Transverse colon (tissue), 4 donors: Measurements from ENCODE around the gene RPS15. TPM values are rescaled to one million over a fixed set of nuclear protein-coding genes. Genes with fewer than 3 reads are reported as not detected.
"Not testable (repeated sequence)": the region's sequence is repeated elsewhere in the genome, so short reads cannot be mapped to it uniquely, and the experiment has no call there.

Experiments used
- DNase-seq: peaks from one replicate; pipeline ENCODE4 v3.0.0-alpha.2; 2019
- H3K27ac ChIP-seq, 4 donors: fragments of 200-600 bp; sonication (generic); 2 replicates each; pipeline ENCODE4 v1.5.1; 2016 to 2018; ENCODE audit warnings: inconsistent platforms in 4 of 4
- H3K27me3 ChIP-seq: fragments of 200-600 bp; sonication (generic); 2 replicates; pipeline ENCODE4 v1.5.1; 2017; ENCODE audit warnings: inconsistent platforms
- H3K36me3 ChIP-seq, 4 donors: fragments of 200-600 bp; sonication (generic); 2 replicates each; pipeline ENCODE4 v1.5.1; 2017 to 2019; ENCODE audit warnings: inconsistent platforms in 4 of 4
- H3K4me1 ChIP-seq, 4 donors: fragments of 200-600 bp; sonication (generic); 2 replicates each; pipeline ENCODE4 v1.5.1; 2017 to 2020; ENCODE audit warnings: inconsistent platforms in 4 of 4
- H3K4me3 ChIP-seq, 4 donors: fragments of 200-600 bp; sonication (generic); 1 replicate in 1 of 4; 2 replicates in 3 of 4; pipeline versions ENCODE4 v1.5.1 to v1.6.1; 2017 to 2019; ENCODE audit warnings: inconsistent platforms in 4 of 4
- H3K9me3 ChIP-seq, 2 donors: fragments of 200-600 bp; sonication (generic); 2 replicates each; pipeline ENCODE4 v1.5.1; 2017 to 2019; ENCODE audit warnings: inconsistent platforms in 2 of 2
- EP300 ChIP-seq: sonication (generic); formaldehyde crosslinking; IDR thresholded peaks from one replicate; pipeline ENCODE4 v1.6.1; 2017; ENCODE audit warnings: antibody characterized with exemption, low read depth
- POLR2A ChIP-seq: fragments of 450-650 bp; IDR thresholded peaks from one replicate; pipeline ENCODE4 v1.6.1; 2016; ENCODE audit warnings: antibody characterized with exemption, mild to moderate bottlenecking, moderate library complexity
- POLR2AphosphoS5 ChIP-seq, 3 donors: sonication (generic); formaldehyde crosslinking; IDR thresholded peaks; one replicate each; pipeline ENCODE4 v1.6.1; 2016; ENCODE audit warnings: antibody characterized with exemption in 3 of 3
- WGBS, 2 donors: methylation state at CpG; one replicate each; pipeline ENCODE4 v1.1.5; 2018; ENCODE audit warnings: low coverage in 1 of 2; 5-methylcytosine and 5-hydroxymethylcytosine counted together
- in situ Hi-C, 4 donors: fragments of 200-750 bp; cut with MboI; loops; one replicate each; pipeline versions ENCODE4 v1.15.0 to v1.15.1; 2017; ENCODE audit warnings: low sequenced_read_pairs in 3 of 4, low pct_ligation_motif_present in 1 of 4, low pct_unique_long_range_greater_than_20kb in 1 of 4
- intact Hi-C: fragments of 100-400 bp; cut with DNase I; formaldehyde crosslinking; loops from one replicate; pipeline ENCODE4 v1.15.1; 2023; ENCODE audit warnings: low total_unique reads
- total RNA-seq, 4 donors: library from RNA; depleted of rRNA; stranded (reverse); fragments of >200 nt; gene quantifications; one replicate each; pipeline ENCODE4 v1.1.0, GENCODE V29; 2016
- TF ChIP-seq, protein P1 (sequence below), 5 experiments: fragments of 200-600 bp in 3 of 5; fragments of 450-650 bp in 2 of 5; sonication (generic) in 3 of 5; IDR thresholded peaks; 1 replicate in 2 of 5; 2 replicates in 3 of 5; pipeline ENCODE4 v1.5.1; 2016 to 2017; ENCODE audit warnings: antibody characterized with exemption in 5 of 5, inconsistent platforms in 3 of 5, mild to moderate bottlenecking in 2 of 5, moderate library complexity in 1 of 5

The RPS15 gene
- total RNA-seq, 4 donors from 2014 or later = 1,367 to 2,740 (median 2,511) TPM

DNA sequence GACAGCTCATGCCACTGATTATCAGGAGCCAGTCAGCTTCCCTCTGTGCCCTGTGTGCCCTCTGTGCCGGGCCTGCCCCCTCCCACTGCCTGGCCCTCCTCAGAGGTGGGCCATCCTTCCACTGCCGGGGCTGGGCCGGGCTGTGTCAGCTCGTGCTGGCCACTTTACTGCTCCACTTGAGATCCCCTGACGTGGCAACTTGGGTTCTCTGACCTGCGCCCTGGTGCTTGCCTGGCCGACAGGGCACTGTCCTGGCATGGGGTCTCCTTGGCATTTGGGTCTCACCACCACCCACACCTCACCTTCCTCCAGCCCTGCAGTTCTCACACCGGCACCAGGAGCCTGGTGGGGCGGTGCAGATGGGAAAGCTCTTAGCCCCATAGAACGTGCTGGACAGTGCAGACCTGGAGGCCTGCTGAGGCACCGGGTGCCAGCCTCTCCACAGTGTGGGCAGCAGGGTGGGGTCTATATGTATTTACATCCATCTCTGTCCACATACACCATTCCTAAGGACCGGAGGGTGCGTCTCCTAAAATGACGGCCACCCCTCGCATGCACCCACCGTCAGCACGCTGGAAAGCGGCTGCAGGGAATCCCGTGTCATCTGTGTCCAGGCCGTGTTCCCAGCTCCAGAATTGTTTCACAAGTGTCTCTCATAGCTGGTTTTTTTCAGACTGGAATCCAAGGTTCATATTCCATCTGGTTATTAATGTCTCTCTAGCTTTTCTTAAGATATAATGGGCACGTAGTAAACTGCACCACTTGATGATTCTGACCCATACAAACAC is 19.1 kb upstream of the RPS15 start:
- intact Hi-C loops = no loop called here
- in situ Hi-C loops = no loop called here
- no peak overlapping the region for H3K4me3 ChIP-seq
- no peak for DNase-seq
- TF ChIP-seq EP300 = no peak
- TF ChIP-seq, protein P1, sequence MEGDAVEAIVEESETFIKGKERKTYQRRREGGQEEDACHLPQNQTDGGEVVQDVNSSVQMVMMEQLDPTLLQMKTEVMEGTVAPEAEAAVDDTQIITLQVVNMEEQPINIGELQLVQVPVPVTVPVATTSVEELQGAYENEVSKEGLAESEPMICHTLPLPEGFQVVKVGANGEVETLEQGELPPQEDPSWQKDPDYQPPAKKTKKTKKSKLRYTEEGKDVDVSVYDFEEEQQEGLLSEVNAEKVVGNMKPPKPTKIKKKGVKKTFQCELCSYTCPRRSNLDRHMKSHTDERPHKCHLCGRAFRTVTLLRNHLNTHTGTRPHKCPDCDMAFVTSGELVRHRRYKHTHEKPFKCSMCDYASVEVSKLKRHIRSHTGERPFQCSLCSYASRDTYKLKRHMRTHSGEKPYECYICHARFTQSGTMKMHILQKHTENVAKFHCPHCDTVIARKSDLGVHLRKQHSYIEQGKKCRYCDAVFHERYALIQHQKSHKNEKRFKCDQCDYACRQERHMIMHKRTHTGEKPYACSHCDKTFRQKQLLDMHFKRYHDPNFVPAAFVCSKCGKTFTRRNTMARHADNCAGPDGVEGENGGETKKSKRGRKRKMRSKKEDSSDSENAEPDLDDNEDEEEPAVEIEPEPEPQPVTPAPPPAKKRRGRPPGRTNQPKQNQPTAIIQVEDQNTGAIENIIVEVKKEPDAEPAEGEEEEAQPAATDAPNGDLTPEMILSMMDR (IDR thresholded peaks at IDR 0.05) = no peak
- TF ChIP-seq POLR2AphosphoS5 (IDR thresholded peaks at IDR 0.05) = no peak
- no peak for TF ChIP-seq POLR2A
- peaks cover 23 to 41% (median 33%) of the 10 kb centered on the region in 4 donors for H3K4me1 ChIP-seq
- H3K27me3 ChIP-seq = no peaks in the 10 kb centered on the region
- peaks cover 0 to 33% (median 14%) of the 10 kb centered on the region in 4 donors for H3K36me3 ChIP-seq
- peak overlapping the region in 1 of 4 donors; percentile 28 for H3K27ac ChIP-seq
- WGBS, 2 donors = 87 to 88% methylated on average over 3 to 21 of the region's 21 CpGs
- no peaks in the 10 kb centered on the region for H3K9me3 ChIP-seq

DNA sequence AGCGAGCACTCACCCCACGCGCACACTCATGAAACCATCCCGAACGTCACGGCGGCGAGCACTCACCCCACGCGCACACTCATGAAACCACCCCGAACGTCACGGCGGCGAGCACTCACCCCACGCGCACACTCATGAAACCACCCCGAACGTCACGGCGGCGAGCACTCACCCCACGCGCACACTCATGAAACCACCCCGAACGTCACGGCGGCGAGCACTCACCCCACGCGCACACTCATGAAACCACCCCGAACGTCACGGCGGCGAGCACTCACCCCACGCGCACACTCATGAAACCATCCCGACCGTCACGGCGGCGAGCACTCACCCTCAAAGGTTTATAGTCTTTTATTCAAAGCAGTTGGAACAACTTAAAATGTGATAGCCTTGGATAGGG is 18.1 kb upstream of the RPS15 start:
- DNase-seq, H3K27ac ChIP-seq, H3K4me3 ChIP-seq, H3K27me3 ChIP-seq, H3K9me3 ChIP-seq, intact Hi-C loops, in situ Hi-C loops: not testable (repeated sequence)
- 93% methylated on average over 28 of the region's 43 CpGs; no CpG with 5 or more reads in 1 of the 2 donors for WGBS, 2 donors
- H3K36me3 ChIP-seq = peaks cover 0 to 38% (median 14%) of the 10 kb centered on the region in 4 donors
- H3K4me1 ChIP-seq = peaks cover 18 to 35% (median 27%) of the 10 kb centered on the region in 4 donors

DNA sequence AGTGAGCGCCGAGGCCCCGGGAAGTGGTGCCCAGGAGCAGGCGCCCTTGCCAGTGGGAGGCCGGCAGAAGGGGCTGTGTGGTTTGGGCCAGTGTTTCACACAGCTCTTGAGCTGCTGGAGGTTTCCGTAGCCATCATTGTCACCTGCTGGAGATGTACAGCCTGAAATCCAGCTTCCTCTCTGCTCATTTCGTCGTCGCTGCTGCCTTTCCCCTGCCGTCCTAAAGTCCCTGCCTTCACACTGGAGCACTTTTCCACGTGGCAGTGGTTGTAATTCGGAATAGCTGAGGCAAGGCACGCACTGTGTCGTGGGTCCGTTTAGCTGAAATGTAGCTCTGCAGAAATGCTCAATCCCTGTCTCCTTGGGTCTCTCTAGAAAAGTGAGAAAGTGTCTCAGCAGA is 17.6 kb upstream of the RPS15 start:
- TF ChIP-seq POLR2A (no peak), EP300 (no peak), POLR2AphosphoS5 (IDR thresholded peaks at IDR 0.05) (no peak)
- TF ChIP-seq, protein P1 (IDR thresholded peaks at IDR 0.05) = no peak
- H3K36me3 ChIP-seq = peaks cover 0 to 43% (median 17%) of the 10 kb centered on the region in 4 donors
- intact Hi-C loops (no loop called here), in situ Hi-C loops (no loop called here)
- 93% methylated on average over 15 of the region's 15 CpGs; no CpG with 5 or more reads in 1 of the 2 donors for WGBS, 2 donors
- peaks cover 16 to 30% (median 22%) of the 10 kb centered on the region in 4 donors for H3K4me1 ChIP-seq
- H3K27me3 ChIP-seq = no peaks in the 10 kb centered on the region
- no peak for DNase-seq
- H3K4me3 ChIP-seq = no peak overlapping the region
- H3K9me3 ChIP-seq = no peaks in the 10 kb centered on the region
- H3K27ac ChIP-seq = no peak overlapping the region

DNA sequence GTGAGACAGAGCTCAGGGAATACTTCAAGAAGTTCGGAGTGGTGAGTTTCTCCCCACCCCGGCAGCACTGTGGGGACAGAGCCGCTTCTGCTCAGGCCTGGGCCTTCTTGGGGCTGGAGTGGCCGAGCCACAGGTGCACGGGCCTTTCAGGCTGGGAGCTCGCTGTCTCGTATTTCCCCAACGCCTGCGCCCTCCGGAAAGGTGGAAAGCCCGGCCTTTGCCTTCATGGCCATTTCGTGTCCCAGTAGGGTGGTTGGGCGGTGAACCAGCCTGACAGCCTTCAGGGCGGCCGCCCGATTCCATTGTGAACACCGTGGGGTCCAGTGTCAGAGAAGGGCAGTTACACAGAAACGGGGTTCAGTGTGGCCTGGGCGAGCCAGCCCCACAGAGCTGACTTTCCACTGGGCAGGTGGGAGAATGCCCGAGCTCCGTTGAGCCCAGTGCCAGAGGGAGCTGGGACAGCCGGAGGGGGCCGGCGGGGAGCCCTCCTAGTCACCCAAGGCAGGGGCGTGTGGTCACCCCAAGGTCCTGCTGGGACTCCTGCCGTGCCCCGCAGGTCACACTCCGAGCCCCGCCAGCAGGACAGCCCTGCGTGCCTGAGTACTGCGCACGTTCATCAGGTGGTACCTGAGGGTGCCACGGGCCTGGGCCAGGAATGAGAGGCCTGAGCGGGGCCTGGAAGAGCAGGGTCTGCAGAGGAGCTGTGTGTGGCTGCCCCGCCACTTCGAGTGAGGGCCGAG is 16.8 kb upstream of the RPS15 start:
- no peak for DNase-seq
- peaks cover 8 to 22% (median 14%) of the 10 kb centered on the region in 4 donors for H3K4me1 ChIP-seq
- TF ChIP-seq, protein P1 (IDR thresholded peaks at IDR 0.05) = no peak
- TF ChIP-seq EP300 (no peak), POLR2AphosphoS5 (IDR thresholded peaks at IDR 0.05) (no peak), POLR2A (no peak)
- 94% methylated on average over 24 of the region's 37 CpGs; no CpG with 5 or more reads in 1 of the 2 donors for WGBS, 2 donors
- H3K4me3 ChIP-seq = no peak overlapping the region
- intact Hi-C loops (no loop called here), in situ Hi-C loops (no loop called here)
- peak overlapping the region in 2 of 4 donors; percentile 6 to 60 for H3K27ac ChIP-seq
- H3K27me3 ChIP-seq = no peaks in the 10 kb centered on the region
- H3K36me3 ChIP-seq = peaks cover 0 to 44% (median 20%) of the 10 kb centered on the region in 4 donors
- no peaks in the 10 kb centered on the region for H3K9me3 ChIP-seq
